ENCODE measurements around the gene WNT6. TPM values are rescaled to one million over a fixed set of nuclear protein-coding genes. Genes with fewer than 3 reads are reported as not detected.

The WNT6 gene
- total RNA-seq, 1 donor from 2014 or later: not detected

DNA sequence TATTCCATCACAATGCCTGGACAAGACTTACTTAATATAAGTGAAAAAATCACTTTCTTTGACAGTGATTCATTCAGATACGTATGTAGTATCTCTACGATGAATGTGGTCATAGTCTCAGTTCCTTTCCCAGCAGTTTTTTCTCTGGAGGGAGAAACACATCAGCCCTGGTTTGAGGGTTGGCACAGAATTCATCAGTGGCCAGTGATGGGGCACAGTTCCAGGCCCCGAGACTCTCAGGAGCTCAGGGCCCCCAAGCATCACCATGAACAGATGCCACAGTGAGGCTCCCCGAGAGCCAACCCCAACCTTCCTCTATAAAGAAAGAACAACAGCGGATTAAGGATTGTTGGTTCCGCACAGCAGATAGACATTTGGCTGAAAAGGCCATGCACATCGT is 40.5 kb upstream of the WNT6 start:
- H3K4me3 ChIP-seq: no peak overlapping the region
- no peaks in the 10 kb centered on the region for H3K9me3 ChIP-seq
- peaks cover 20% of the 10 kb centered on the region for H3K36me3 ChIP-seq
- intact Hi-C loops (cut with DNase I): no loop called here
- DNase-seq (no peak), ATAC-seq (no peak)
- H3K4me1 ChIP-seq: no peaks in the 10 kb centered on the region
- no peak for TF ChIP-seq CTCF (IDR thresholded peaks at IDR 0.05)
- H3K27ac ChIP-seq: no peak overlapping the region
- H3K27me3 ChIP-seq: no peaks in the 10 kb centered on the region

DNA sequence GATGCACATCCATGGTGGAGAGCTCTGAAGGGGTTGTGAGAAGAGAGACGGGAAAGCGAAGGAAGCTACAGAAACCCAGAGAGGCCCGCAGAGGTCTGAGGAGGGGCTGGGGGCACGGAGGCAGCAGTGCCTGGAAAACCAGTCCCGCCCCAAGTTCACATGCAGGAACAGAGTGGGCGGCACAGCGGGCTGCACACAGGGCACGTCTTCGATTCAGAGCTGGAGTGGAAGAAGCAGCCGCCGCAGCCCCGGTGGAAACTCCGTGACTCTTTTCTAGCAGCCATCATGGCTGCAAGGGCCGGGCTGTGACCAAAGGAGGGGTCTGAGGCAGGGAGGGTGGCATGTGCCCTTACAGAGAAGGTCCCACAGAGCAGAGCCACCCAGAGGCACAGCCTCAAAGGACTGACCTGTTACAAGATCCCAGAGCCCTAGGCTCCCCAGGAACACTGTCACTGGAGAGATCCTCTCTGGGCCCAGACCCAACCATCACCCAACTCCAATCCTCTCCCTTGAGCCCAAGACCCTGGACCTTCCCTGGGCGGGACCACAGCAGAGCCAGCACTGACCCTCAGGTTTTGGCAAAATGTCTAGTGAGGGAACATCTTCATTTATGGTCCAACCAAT is 38.7 kb upstream of the WNT6 start:
- H3K27me3 ChIP-seq: no peaks in the 10 kb centered on the region
- DNase-seq (no peak), ATAC-seq (peak; percentile 57)
- no peak for TF ChIP-seq CTCF (IDR thresholded peaks at IDR 0.05)
- no peaks in the 10 kb centered on the region for H3K4me1 ChIP-seq
- H3K4me3 ChIP-seq: no peak overlapping the region
- peak overlapping the region; percentile 68 for H3K27ac ChIP-seq
- peaks cover 10% of the 10 kb centered on the region for H3K36me3 ChIP-seq
- intact Hi-C loops (cut with DNase I): no loop called here
- H3K9me3 ChIP-seq: no peaks in the 10 kb centered on the region

DNA sequence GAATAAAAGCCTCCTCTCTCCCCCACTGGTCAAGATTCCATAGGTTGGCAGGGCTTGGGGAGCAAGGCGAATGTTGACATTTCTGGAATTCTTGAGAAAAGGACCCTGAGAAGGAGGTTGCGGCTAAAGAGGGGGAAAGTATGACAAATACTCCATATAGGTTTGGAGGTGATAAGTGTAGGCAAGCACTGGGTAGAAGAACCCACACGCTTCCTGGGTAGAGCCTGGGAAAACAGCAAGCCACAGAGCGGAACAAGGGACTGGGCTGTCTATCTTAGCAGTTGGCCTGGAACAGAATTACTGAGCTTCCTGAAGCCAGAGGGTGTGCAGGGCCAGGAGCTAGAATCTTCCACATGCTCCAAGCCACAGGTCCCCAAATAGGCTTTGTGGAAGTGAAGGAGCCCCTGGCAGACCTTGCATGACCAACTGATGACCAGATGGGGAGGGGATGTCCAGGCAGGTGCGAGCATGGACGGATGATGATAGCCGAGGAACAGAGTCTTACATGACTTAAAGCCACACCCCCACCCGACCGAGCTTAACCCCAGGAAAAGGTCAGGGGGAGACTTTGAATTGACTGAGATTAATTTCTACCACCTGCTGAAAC is 37.9 kb upstream of the WNT6 start:
- no peaks in the 10 kb centered on the region for H3K27me3 ChIP-seq
- no peaks in the 10 kb centered on the region for H3K4me1 ChIP-seq
- peaks cover 8% of the 10 kb centered on the region for H3K36me3 ChIP-seq
- H3K4me3 ChIP-seq: no peak overlapping the region
- ATAC-seq (peak; percentile 13), DNase-seq (no peak)
- intact Hi-C loops (cut with DNase I): no loop called here
- TF ChIP-seq CTCF (IDR thresholded peaks at IDR 0.05): no peak
- H3K9me3 ChIP-seq: no peaks in the 10 kb centered on the region
- H3K27ac ChIP-seq: peak overlapping the region; percentile 68

GRCh38 chr2:218822622-218823021 is 37.0 kb upstream of the WNT6 start:
- intact Hi-C loops (cut with DNase I): no loop called here
- no peaks in the 10 kb centered on the region for H3K27me3 ChIP-seq
- H3K9me3 ChIP-seq: no peaks in the 10 kb centered on the region
- no peak overlapping the region for H3K27ac ChIP-seq
- H3K4me1 ChIP-seq: no peaks in the 10 kb centered on the region
- H3K36me3 ChIP-seq: peaks cover 8% of the 10 kb centered on the region
- DNase-seq: no peak
- H3K4me3 ChIP-seq: no peak overlapping the region
- no peak for TF ChIP-seq CTCF (IDR thresholded peaks at IDR 0.05)
- ATAC-seq: no peak

- Histone ChIP-seq H3K9me3 (no peaks in the 10 kb centered on the region), H3K4me3 (no peak overlapping the region), H3K27me3 (no peaks in the 10 kb centered on the region), H3K4me1 (no peaks in the 10 kb centered on the region), H3K27ac (no peak overlapping the region), H3K36me3 (peaks cover 4% of the 10 kb centered on the region)
- TF ChIP-seq CTCF (IDR thresholded peaks at IDR 0.05): no peak
- intact Hi-C loops (cut with DNase I): no loop called here
- DNase-seq (no peak), ATAC-seq (no peak)
These were observed 36.3 kb upstream of the WNT6 start for GRCh38 chr2:218823196-218823855.

Data from upper lobe of right lung (tissue), 1 donor.